HepG2 (cell line): ENCODE results near the gene PRDX5. TPM values are rescaled to one million over a fixed set of nuclear protein-coding genes. Genes with fewer than 3 reads are reported as not detected.

Experiments
- ARHGAP35 ChIP-seq: sonication (generic); formaldehyde crosslinking; IDR thresholded peaks from 2 replicates; pipeline ENCODE4 v1.9.0; 2022; ENCODE audit warnings: mild to moderate bottlenecking, inconsistent platforms, moderate library complexity, missing genetic modification reagents, borderline replicate concordance
- CREM ChIP-seq, 2 experiments: sonication (generic) in 1 of 2; formaldehyde crosslinking in 1 of 2; IDR thresholded peaks; 2 replicates each; pipeline versions ENCODE4 v1.4.0 to v1.6.1; 2016 to 2020; ENCODE audit warnings: antibody characterized with exemption in 1 of 2, mild to moderate bottlenecking in 1 of 2, missing genetic modification reagents in 1 of 2
- GPBP1L1 ChIP-seq: sonication (generic); formaldehyde crosslinking; IDR thresholded peaks from 2 replicates; pipeline ENCODE4 v1.5.0; 2020; ENCODE audit warnings: mild to moderate bottlenecking, missing genetic modification reagents
- HNF1B ChIP-seq: sonication (generic); formaldehyde crosslinking; IDR thresholded peaks from 2 replicates; pipeline ENCODE4 v1.5.1; 2020; ENCODE audit warnings: mild to moderate bottlenecking, moderate library complexity, missing genetic modification reagents
- KAT2B ChIP-seq: fragments of 150-350 bp; IDR thresholded peaks from 2 replicates; pipeline ENCODE4 v1.6.1; 2014; ENCODE audit warnings: low read depth, low read length, borderline replicate concordance
- KDM2A ChIP-seq: sonication (generic); formaldehyde crosslinking; IDR thresholded peaks from 2 replicates; pipeline ENCODE4 v1.4.0; 2020; ENCODE audit warnings: low read depth, missing genetic modification reagents, borderline replicate concordance
- MYNN ChIP-seq: sonication (generic); formaldehyde crosslinking; IDR thresholded peaks from 2 replicates; pipeline ENCODE4 v1.4.0; 2020; ENCODE audit warnings: mild to moderate bottlenecking, low read depth, missing genetic modification reagents
- POGK ChIP-seq: sonication (generic); formaldehyde crosslinking; conservative IDR thresholded peaks from 2 replicates; pipeline ENCODE4 v1.8.0; 2022; ENCODE audit warnings: mild to moderate bottlenecking, moderate library complexity, missing genetic modification reagents
- RORA ChIP-seq: sonication (generic); formaldehyde crosslinking; IDR thresholded peaks from 2 replicates; pipeline ENCODE4 v1.5.0; 2020; ENCODE audit warnings: mild to moderate bottlenecking, missing genetic modification reagents, moderate library complexity
- SOX6 ChIP-seq, 2 experiments: fragments of 450-650 bp in 1 of 2; sonication (generic) in 1 of 2; formaldehyde crosslinking in 1 of 2; IDR thresholded peaks; 2 replicates each; pipeline versions ENCODE4 v1.4.0 to v1.6.1; 2017 to 2020; ENCODE audit warnings: antibody characterized with exemption in 1 of 2, mild to moderate bottlenecking in 1 of 2, missing genetic modification reagents in 1 of 2
- TCF12 ChIP-seq, 2 experiments: fragments of 450-650 bp in 1 of 2; sonication (generic) in 1 of 2; formaldehyde crosslinking in 1 of 2; IDR thresholded peaks; 2 replicates each; pipeline versions ENCODE4 v1.6.1 to v1.8.0; 2017 to 2022; ENCODE audit warnings: antibody characterized with exemption in 1 of 2, mild to moderate bottlenecking in 1 of 2, missing genetic modification reagents in 1 of 2, moderate library complexity in 1 of 2
- TCF7L2 ChIP-seq: IDR thresholded peaks from 2 replicates; pipeline ENCODE4 v1.6.1; 2011; ENCODE audit warnings: mild to moderate bottlenecking, low read depth, low read length, moderate library complexity
- TRIM24 ChIP-seq: sonication (generic); formaldehyde crosslinking; IDR thresholded peaks from 2 replicates; pipeline ENCODE4 v1.8.0; 2022; ENCODE audit warnings: mild to moderate bottlenecking, missing genetic modification reagents
- XRCC5 ChIP-seq: fragments of 200-400 bp; formaldehyde crosslinking; optimal IDR thresholded peaks from 2 replicates; pipeline ENCODE3; 2017; ENCODE audit warnings: mild to moderate bottlenecking, low read length
- YEATS2 ChIP-seq: sonication (generic); formaldehyde crosslinking; IDR thresholded peaks from 2 replicates; pipeline ENCODE4 v1.4.0; 2020; ENCODE audit warnings: missing genetic modification reagents, borderline replicate concordance
- ZBTB25 ChIP-seq: IDR thresholded peaks from 2 replicates; pipeline ENCODE4 v1.6.1; 2018; ENCODE audit warnings: missing genetic modification reagents
- ZNF274 ChIP-seq: sonication (generic); formaldehyde crosslinking; IDR thresholded peaks from 2 replicates; pipeline ENCODE4 v1.5.1; 2020; ENCODE audit warnings: mild to moderate bottlenecking, missing genetic modification reagents
- ZNF432 ChIP-seq: sonication (generic); formaldehyde crosslinking; IDR thresholded peaks from 2 replicates; pipeline ENCODE4 v1.5.0; 2020; ENCODE audit warnings: missing genetic modification reagents, mild to moderate bottlenecking, borderline replicate concordance
- ZNF550 ChIP-seq: sonication (generic); formaldehyde crosslinking; IDR thresholded peaks from 2 replicates; pipeline ENCODE4 v1.4.0; 2020; ENCODE audit warnings: mild to moderate bottlenecking, missing genetic modification reagents, borderline replicate concordance
- ZNF564 ChIP-seq: sonication (generic); formaldehyde crosslinking; IDR thresholded peaks from 2 replicates; pipeline ENCODE4 v1.8.1; 2023; ENCODE audit warnings: mild to moderate bottlenecking, missing genetic modification reagents
- ZNF619 ChIP-seq: sonication (generic); formaldehyde crosslinking; IDR thresholded peaks from 2 replicates; pipeline ENCODE4 v1.4.0; 2020; ENCODE audit warnings: mild to moderate bottlenecking, missing genetic modification reagents
- ZSCAN29 ChIP-seq: sonication (generic); formaldehyde crosslinking; conservative IDR thresholded peaks from 2 replicates; pipeline ENCODE4 v1.4.0; 2020; ENCODE audit warnings: mild to moderate bottlenecking, missing genetic modification reagents
- ZSCAN31 ChIP-seq: sonication (generic); formaldehyde crosslinking; IDR thresholded peaks from 2 replicates; pipeline ENCODE4 v1.5.0; 2020; ENCODE audit warnings: low read depth, mild to moderate bottlenecking, missing genetic modification reagents
- polyA plus RNA-seq, 8 experiments: library from polyadenylated mRNA; depleted of rRNA in 3 of 8; stranded (reverse) in 7 of 8; unstranded in 1 of 8; fragments of >200 nt; fragmentation: Illumina TruSeq in 4 of 8; extraction: Trizol in 4 of 8; gene quantifications; 2 replicates each; pipeline versions ENCODE4 v1.2.1 to v1.2.3, GENCODE V29; 2011 to 2016; ENCODE audit warnings: low read depth in 4 of 8, missing spikeins in 1 of 8, mixed read lengths in 1 of 8; ENCODE audit not compliant: insufficient read depth in 1 of 8
- total RNA-seq, 5 experiments: library from RNA; depleted of rRNA; stranded (reverse); fragments of >200 nt; fragmentation: Illumina TruSeq; extraction: Trizol; gene quantifications; 2 replicates each; pipeline ENCODE4 v1.2.3, GENCODE V29; 2016; ENCODE audit warnings: low read depth in 1 of 5

Gene PRDX5
- total and polyA plus RNA-seq, 2 of the 13 experiments (the other 11 are each of a cell fraction or from before 2014, with no cell fraction given): 215 to 311 TPM

GRCh38 chr11:64317325-64317960, 478 bp upstream of the PRDX5 start, which contains the start of gene TRMT112 (continued):
- TF ChIP-seq GPBP1L1 (no peak), KAT2B (no peak), TCF7L2 (no peak), KDM2A (CRISPR knock-in tag) (peak; percentile 93), ZNF432 (no peak), SOX6 (IDR thresholded peaks at IDR 0.05) (no peak), SOX6 (CRISPR knock-in tag; IDR thresholded peaks at IDR 0.05) (peak; percentile 28), YEATS2 (CRISPR knock-in tag) (peak; percentile 78; the same call in 1 of the 2 replicates), POGK (CRISPR knock-in tag) (0 out of 2 replicates have a peak, but pooled peaks have one; percentile 26), ZNF274 (no peak; the same call in 1 of the 2 replicates), ZNF564 (CRISPR knock-in tag) (peak; percentile 87), RORA (no peak), HNF1B (no peak), CREM (IDR thresholded peaks at IDR 0.05) (peak; percentile 93), CREM (CRISPR knock-in tag; IDR thresholded peaks at IDR 0.05) (no peak), ZSCAN31 (CRISPR knock-in tag) (peak; percentile 82), ARHGAP35 (CRISPR knock-in tag) (0 out of 2 replicates have a peak, but pooled peaks have one; percentile 48), ZBTB25 (CRISPR knock-in tag) (peak; percentile 76; the same call in 1 of the 2 replicates), ZNF550 (CRISPR knock-in tag) (no peak), ZSCAN29 (no peak), TCF12 (IDR thresholded peaks at IDR 0.05) (no peak), TCF12 (CRISPR knock-in tag; IDR thresholded peaks at IDR 0.05) (0 out of 2 replicates have a peak, but pooled peaks have one; percentile 36), ZNF619 (CRISPR knock-in tag) (no peak), MYNN (CRISPR knock-in tag) (peak; percentile 83; the same call in 1 of the 2 replicates), XRCC5 (no peak), TRIM24 (no peak)
